ENCODE data around the gene ATP1A2. TPM values are rescaled to one million over a fixed set of nuclear protein-coding genes. Genes with fewer than 3 reads are reported as not detected.

ATP1A2 gene
- total and polyA plus RNA-seq, 2 of the 8 experiments (the other 6 are each of a cell fraction or from before 2014, with no cell fraction given), result 39.7 to 40.8 TPM

- TF ChIP-seq CTBP2 (IDR thresholded peaks at IDR 0.05; ENCODE audit: borderline replicate concordance, insufficient read depth, insufficient read length, low read length) (no peak), CHD1 (IDR thresholded peaks at IDR 0.05; ENCODE audit: low read depth, low read length) (no peak), SRF (IDR thresholded peaks at IDR 0.05; ENCODE audit: low read depth, low read length) (no peak), CREB1 (IDR thresholded peaks at IDR 0.05) (peak; percentile 39; the same call in 1 of the 2 replicates), CHD2 (IDR thresholded peaks at IDR 0.05; ENCODE audit: low read length) (0 out of 2 replicates have a peak, but pooled peaks have one; percentile 18), RAD21 (IDR thresholded peaks at IDR 0.05 in 1 of 2, conservative IDR thresholded peaks at IDR 0.05 in 1 of 2; ENCODE audit: low read depth in 2 of 2, low read length in 2 of 2) (0 out of 4 replicates have a peak, but pooled peaks of 1 of the 2 experiments have one; percentile 3), TCF12 (IDR thresholded peaks at IDR 0.05; ENCODE audit: low read depth, low read length) (no peak), RBBP5 (IDR thresholded peaks at IDR 0.05; ENCODE audit: borderline replicate concordance, low read depth, low read length) (no peak; the same call in 1 of the 2 replicates)
Observed at GRCh38 chr1:160098852-160099561, 16.6 kb upstream of the ATP1A2 start (continued).
